GM12801 (cell line): ENCODE measurements around the gene MAB21L1.

Source experiments
- TF ChIP-seq, protein P1 (sequence below): IDR thresholded peaks from one replicate; pipeline ENCODE4 v1.5.1; 2011; ENCODE audit warnings: control low read depth; ENCODE audit not compliant: insufficient read length; ENCODE audit errors: extremely low read depth

MAB21L1 gene

DNA sequence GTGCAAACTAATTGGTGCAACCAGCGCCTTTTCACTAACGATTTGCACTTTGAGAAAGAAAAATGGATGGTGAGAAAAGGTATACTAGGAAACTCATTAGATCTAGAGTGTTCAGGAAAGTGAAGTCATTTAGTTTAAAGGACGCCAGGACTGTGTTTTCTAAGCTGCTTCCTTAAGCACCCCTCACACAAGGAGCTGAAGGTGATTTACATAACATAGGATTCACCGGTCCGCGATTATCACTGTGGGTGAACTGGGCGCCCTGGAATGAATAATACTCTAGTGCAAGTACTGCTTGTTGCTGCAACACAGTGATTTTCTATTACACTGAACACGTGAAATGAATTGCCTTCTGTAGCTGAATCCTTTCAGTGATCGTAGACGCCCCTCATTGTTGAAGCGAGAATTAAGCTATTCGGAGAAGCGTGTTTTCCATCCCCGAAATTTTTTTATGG, 2.6 kb upstream of the MAB21L1 start:
- TF ChIP-seq, protein P1, sequence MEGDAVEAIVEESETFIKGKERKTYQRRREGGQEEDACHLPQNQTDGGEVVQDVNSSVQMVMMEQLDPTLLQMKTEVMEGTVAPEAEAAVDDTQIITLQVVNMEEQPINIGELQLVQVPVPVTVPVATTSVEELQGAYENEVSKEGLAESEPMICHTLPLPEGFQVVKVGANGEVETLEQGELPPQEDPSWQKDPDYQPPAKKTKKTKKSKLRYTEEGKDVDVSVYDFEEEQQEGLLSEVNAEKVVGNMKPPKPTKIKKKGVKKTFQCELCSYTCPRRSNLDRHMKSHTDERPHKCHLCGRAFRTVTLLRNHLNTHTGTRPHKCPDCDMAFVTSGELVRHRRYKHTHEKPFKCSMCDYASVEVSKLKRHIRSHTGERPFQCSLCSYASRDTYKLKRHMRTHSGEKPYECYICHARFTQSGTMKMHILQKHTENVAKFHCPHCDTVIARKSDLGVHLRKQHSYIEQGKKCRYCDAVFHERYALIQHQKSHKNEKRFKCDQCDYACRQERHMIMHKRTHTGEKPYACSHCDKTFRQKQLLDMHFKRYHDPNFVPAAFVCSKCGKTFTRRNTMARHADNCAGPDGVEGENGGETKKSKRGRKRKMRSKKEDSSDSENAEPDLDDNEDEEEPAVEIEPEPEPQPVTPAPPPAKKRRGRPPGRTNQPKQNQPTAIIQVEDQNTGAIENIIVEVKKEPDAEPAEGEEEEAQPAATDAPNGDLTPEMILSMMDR: no peak

DNA sequence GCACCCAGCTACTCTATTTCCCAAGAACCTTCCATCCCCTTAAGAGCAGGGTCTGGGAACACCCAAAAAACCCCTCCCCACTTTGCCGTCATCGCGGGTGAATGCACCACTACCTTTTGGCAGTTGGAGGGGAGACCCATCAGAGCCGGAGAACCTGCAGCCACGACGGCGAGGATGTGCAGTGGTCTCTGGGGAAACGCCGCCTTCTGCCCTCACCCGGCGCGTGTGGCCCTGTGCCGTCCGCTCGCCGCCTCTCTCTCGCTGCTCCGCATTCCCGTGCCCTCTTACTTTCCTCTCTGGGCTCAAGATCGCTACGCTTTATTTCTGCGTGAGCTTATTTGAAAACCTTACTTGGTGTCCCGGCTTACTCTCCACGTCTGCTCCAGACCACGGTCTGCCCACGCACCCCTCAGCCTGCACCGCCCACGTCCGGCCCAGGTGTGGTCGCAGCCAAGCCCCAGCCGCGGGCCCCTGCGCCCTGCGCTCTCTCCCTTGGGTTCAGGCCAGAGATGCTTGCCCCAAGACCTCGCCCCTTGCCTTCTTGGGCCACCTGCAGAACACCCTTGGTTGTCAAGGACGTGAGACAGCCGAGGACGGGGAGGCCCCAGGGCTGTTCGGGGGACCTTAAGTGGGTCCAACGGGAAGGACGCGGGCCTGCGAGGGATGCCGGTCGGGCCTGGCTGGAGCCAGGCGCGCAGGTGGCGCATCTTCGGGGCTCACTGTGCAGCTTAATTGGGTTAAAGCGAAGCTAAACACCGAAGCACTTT, 2.0 kb upstream of the MAB21L1 start:
- TF ChIP-seq, protein P1: no peak

DNA sequence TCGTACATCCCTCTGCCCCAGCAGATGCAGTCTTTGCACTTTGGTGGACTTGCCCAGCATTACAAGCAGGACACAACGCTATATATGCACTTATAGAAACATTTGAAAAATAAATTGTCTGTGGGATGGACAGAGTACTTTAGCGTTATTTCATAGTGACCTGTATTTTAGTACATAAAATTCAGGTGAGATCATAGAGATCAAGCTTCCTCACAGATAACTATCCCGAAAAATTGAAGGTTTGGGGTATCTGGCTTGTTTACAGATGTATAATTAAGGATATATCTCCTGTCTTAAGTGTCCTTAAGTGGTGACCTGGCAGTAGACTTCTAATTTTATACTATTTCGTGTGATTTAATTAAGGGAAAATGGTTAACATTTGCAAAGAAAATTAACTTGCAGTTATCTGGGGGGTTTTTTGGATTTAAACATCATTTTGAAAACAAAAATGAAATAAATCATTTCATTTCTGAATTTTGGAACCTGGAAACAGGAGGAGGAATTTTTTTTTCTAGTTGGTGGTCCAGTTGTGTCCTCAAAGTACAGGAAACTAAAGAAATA, 977 bp upstream of the MAB21L1 start:
- TF ChIP-seq, protein P1: no peak

DNA sequence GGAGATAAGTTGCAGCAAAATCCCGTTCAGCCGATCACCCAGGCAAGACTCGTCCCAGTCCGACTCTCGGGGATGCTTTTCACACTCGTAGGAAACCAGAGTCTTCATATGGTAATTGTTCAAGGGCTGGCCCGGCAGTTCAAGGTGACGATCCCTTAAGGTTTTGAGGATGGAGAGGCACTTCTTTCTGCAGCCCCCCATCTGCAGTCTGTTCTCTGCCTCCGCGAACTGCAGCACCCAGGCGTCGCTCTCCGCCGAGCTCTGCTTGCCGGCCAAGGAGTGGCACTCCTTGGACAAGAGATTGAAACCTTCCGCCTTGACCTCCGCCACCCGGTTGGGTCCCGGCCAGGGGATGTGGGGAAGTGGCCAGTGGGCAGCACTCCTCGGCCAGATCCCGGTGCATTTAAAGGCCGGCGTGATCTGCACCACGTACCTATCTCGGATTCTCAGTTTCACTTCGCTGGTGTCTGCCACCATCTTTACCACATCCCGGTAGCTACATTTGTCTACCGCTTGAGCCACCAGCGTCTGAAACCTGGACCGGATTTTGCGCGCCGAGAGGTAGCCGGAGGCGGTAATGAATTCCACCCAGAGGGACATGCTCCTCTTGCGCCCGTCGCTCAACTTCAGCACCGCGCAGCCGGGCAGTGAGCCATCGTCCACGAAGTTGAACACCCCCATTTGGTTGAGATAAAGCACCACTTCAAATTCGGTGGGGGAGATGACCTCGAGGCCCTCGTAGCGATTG, 1.1 kb downstream of the MAB21L1 start:
- TF ChIP-seq, protein P1: no peak

DNA sequence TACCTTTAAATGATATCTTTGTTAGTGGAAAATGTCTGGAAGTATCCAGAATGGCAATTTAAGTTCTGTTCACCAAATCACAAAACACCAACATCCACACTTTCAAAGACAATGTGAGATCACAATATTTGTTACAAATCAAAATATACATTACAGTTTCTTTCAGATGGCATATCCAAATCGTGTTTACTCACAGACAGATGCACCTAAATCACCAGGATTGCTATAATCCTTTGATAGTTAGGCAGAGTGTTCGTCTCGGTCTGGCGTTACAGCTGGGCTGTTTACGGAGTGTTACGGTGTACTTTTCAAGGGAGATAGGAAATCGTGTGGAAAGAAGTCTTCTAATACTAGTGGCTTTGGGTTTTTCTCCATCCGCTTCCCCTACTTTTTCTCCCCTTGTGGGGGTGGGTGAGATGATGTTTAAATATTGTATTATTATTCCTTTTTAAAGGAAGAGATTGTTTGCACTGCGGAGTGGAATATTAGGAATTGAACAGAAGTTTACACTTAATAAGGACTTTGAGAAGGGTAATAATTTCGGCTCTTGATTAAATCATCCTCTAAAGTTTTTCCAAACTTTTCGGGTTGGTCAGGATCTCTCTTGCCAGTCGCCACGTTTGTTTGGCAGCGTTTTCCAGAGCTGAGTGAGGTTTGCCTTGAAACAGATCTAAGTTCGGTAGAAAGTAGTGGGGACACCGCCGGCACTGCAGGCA, 1.8 kb downstream of the MAB21L1 start:
- TF ChIP-seq, protein P1: no peak

DNA sequence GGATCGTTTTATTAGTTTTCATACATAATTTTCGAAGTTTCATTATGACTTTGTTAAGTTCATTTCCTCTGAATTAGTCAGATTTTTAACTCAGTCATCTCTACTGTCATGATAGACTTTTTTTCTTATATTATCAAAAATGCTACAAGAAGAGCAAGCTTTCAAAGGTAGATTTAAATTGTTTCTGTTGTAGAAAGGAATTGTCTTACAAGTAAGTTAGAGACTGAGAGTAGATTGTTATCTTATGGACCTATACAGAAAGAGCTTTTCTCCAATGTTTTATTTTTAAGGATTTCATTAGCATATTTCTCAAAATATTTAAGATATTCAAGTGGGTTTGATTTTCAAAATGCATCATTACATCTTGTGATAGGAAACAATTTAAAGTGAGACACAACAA, 2.7 kb downstream of the MAB21L1 start:
- TF ChIP-seq, protein P1: no peak
